HepG2 (cell line): Measurements from ENCODE around the gene MRPS14. TPM values are rescaled to one million over a fixed set of nuclear protein-coding genes. Genes with fewer than 3 reads are reported as not detected.

Experiments
- ARNT2 ChIP-seq: sonication (generic); formaldehyde crosslinking; IDR thresholded peaks from 2 replicates; pipeline ENCODE4 v1.8.0; 2022; ENCODE audit warnings: mild to moderate bottlenecking, low read depth, missing genetic modification reagents, moderate library complexity
- BCL6 ChIP-seq: IDR thresholded peaks from 2 replicates; pipeline ENCODE4 v1.6.1; 2016; ENCODE audit warnings: missing genetic modification reagents, missing compliant biosample characterization
- DPF2 ChIP-seq: sonication (generic); formaldehyde crosslinking; IDR thresholded peaks from 2 replicates; pipeline ENCODE4 v1.4.0; 2020; ENCODE audit warnings: mild to moderate bottlenecking, low read depth, missing genetic modification reagents, borderline replicate concordance
- LCORL ChIP-seq, 2 experiments: fragments of 450-650 bp in 1 of 2; sonication (generic) in 1 of 2; formaldehyde crosslinking in 1 of 2; IDR thresholded peaks; 2 replicates each; pipeline versions ENCODE4 v1.5.0 to v1.6.1; 2017 to 2020; ENCODE audit warnings: antibody characterized with exemption in 1 of 2, missing genetic modification reagents in 1 of 2
- MEIS2 ChIP-seq: sonication (generic); formaldehyde crosslinking; IDR thresholded peaks from 2 replicates; pipeline ENCODE4 v1.9.0; 2021; ENCODE audit warnings: mild to moderate bottlenecking, missing genetic modification reagents
- SALL2 ChIP-seq: sonication (generic); formaldehyde crosslinking; IDR thresholded peaks from 2 replicates; pipeline ENCODE4 v1.8.1; 2023; ENCODE audit warnings: mild to moderate bottlenecking, missing genetic modification reagents, inconsistent platforms
- SRSF4 ChIP-seq: fragments of 200-400 bp; formaldehyde crosslinking; IDR thresholded peaks from one replicate; pipeline ENCODE4 v1.6.1; 2018; ENCODE audit warnings: mild to moderate bottlenecking, low read depth, low read length, moderate library complexity; ENCODE audit not compliant: poor library complexity, severe bottlenecking
- YEATS4 ChIP-seq: sonication (generic); formaldehyde crosslinking; IDR thresholded peaks from 2 replicates; pipeline ENCODE4 v1.4.0; 2020; ENCODE audit warnings: missing genetic modification reagents, borderline replicate concordance
- ZBTB7A ChIP-seq: sonication (generic); formaldehyde crosslinking; IDR thresholded peaks from 2 replicates; pipeline ENCODE4 v1.8.0; 2022; ENCODE audit warnings: mild to moderate bottlenecking, missing genetic modification reagents
- ZNF234 ChIP-seq: sonication (generic); formaldehyde crosslinking; conservative IDR thresholded peaks from 2 replicates; pipeline ENCODE4 v1.5.1; 2020; ENCODE audit warnings: mild to moderate bottlenecking, missing genetic modification reagents
- ZNF317 ChIP-seq: sonication (generic); formaldehyde crosslinking; IDR thresholded peaks from 2 replicates; pipeline ENCODE4 v1.5.0; 2020; ENCODE audit warnings: mild to moderate bottlenecking, missing genetic modification reagents
- ZNF350 ChIP-seq: sonication (generic); formaldehyde crosslinking; IDR thresholded peaks from 2 replicates; pipeline ENCODE4 v1.4.0; 2020; ENCODE audit warnings: mild to moderate bottlenecking, low read depth, missing genetic modification reagents, borderline replicate concordance
- ZNF558 ChIP-seq: sonication (generic); formaldehyde crosslinking; IDR thresholded peaks from 2 replicates; pipeline ENCODE4 v1.9.0; 2022; ENCODE audit warnings: mild to moderate bottlenecking, missing genetic modification reagents, borderline replicate concordance
- ZNF709 ChIP-seq: sonication (generic); formaldehyde crosslinking; IDR thresholded peaks from 2 replicates; pipeline ENCODE4 v1.5.0; 2020; ENCODE audit warnings: mild to moderate bottlenecking, missing genetic modification reagents
- ZNF777 ChIP-seq: sonication (generic); formaldehyde crosslinking; IDR thresholded peaks from 2 replicates; pipeline ENCODE4 v1.4.0; 2020; ENCODE audit warnings: missing genetic modification reagents
- ZSCAN25 ChIP-seq: sonication (generic); formaldehyde crosslinking; IDR thresholded peaks from 2 replicates; pipeline ENCODE4 v1.8.0; 2022; ENCODE audit warnings: mild to moderate bottlenecking, missing genetic modification reagents
- polyA plus RNA-seq, 8 experiments: library from polyadenylated mRNA; depleted of rRNA in 3 of 8; stranded (reverse) in 7 of 8; unstranded in 1 of 8; fragments of >200 nt; fragmentation: Illumina TruSeq in 4 of 8; extraction: Trizol in 4 of 8; gene quantifications; 2 replicates each; pipeline versions ENCODE4 v1.2.1 to v1.2.3, GENCODE V29; 2011 to 2016; ENCODE audit warnings: low read depth in 4 of 8, missing spikeins in 1 of 8, mixed read lengths in 1 of 8; ENCODE audit not compliant: insufficient read depth in 1 of 8
- total RNA-seq, 5 experiments: library from RNA; depleted of rRNA; stranded (reverse); fragments of >200 nt; fragmentation: Illumina TruSeq; extraction: Trizol; gene quantifications; 2 replicates each; pipeline ENCODE4 v1.2.3, GENCODE V29; 2016; ENCODE audit warnings: low read depth in 1 of 5
- TF ChIP-seq, protein P1 (sequence below): sonication (generic); formaldehyde crosslinking; IDR thresholded peaks from 2 replicates; pipeline ENCODE4 v1.4.0; 2020; ENCODE audit warnings: mild to moderate bottlenecking, missing genetic modification reagents
- TF ChIP-seq, protein P2 (sequence below): sonication (generic); formaldehyde crosslinking; IDR thresholded peaks from 2 replicates; pipeline ENCODE4 v1.8.1; 2023; ENCODE audit warnings: missing genetic modification reagents, mild to moderate bottlenecking, borderline replicate concordance
- TF ChIP-seq, protein P3 (sequence below): sonication (generic); formaldehyde crosslinking; IDR thresholded peaks from 2 replicates; pipeline ENCODE4 v1.8.0; 2022; ENCODE audit warnings: missing genetic modification reagents, mild to moderate bottlenecking, inconsistent platforms, borderline replicate concordance
- TF ChIP-seq, protein P4 (sequence below): sonication (generic); formaldehyde crosslinking; IDR thresholded peaks from 2 replicates; pipeline ENCODE4 v1.5.0; 2020; ENCODE audit warnings: missing genetic modification reagents
- TF ChIP-seq, protein P5 (sequence below): sonication (generic); formaldehyde crosslinking; IDR thresholded peaks from 2 replicates; pipeline ENCODE4 v1.5.0; 2020; ENCODE audit warnings: missing genetic modification reagents

MRPS14 gene
- total and polyA plus RNA-seq, 2 of the 13 experiments (the other 11 are each of a cell fraction or from before 2014, with no cell fraction given), result 36.6 to 43.2 TPM

DNA sequence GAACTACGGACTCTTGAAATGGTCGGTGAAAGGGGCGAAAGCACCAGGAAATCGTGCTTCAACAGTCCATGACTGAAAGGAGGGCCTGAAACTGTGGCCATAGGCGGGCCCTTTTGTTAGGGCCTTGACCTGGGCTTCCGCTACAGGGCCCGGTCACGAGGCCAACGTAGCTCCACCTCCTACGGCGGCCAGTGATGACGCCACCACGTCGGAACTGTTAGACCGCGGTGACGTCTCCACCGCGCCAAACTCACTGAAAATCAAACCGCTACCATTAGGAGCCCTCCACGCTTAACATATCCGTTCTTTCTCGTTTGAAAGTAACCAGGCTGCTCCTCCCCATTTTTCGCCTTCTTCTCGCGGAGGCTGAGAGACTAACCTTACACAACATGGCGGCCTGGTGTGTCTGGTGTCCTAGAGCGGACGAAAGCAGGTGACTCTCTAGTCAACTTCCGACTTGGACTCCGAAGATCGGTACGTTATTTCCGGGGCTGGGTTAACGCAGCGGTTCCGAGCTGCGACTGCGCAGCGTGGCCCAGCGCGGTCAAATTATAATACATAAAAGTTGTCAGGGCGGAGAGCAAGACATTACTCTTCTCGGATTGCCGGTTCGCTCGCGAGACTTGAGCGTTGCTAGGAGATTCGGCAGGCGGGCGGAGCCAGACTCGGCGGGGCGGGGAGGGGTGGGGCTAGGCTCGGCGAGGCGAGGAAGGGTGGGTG is 23.8 kb downstream of the MRPS14 start (continued):
- TF ChIP-seq, protein P1, sequence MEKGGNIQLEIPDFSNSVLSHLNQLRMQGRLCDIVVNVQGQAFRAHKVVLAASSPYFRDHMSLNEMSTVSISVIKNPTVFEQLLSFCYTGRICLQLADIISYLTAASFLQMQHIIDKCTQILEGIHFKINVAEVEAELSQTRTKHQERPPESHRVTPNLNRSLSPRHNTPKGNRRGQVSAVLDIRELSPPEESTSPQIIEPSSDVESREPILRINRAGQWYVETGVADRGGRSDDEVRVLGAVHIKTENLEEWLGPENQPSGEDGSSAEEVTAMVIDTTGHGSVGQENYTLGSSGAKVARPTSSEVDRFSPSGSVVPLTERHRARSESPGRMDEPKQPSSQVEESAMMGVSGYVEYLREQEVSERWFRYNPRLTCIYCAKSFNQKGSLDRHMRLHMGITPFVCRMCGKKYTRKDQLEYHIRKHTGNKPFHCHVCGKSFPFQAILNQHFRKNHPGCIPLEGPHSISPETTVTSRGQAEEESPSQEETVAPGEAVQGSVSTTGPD (CRISPR knock-in tag), result no peak
- TF ChIP-seq LCORL (IDR thresholded peaks at IDR 0.05) (no peak), LCORL (CRISPR knock-in tag; IDR thresholded peaks at IDR 0.05) (0 out of 2 replicates have a peak, but pooled peaks have one; percentile 12), ZNF350 (CRISPR knock-in tag) (peak; percentile 80; the same call in 1 of the 2 replicates), DPF2 (CRISPR knock-in tag) (no peak), ZNF777 (CRISPR knock-in tag) (peak; percentile 12; the same call in 1 of the 2 replicates), YEATS4 (peak; percentile 76; the same call in 1 of the 2 replicates), ARNT2 (no peak; the same call in 1 of the 2 replicates), SALL2 (CRISPR knock-in tag) (peak; percentile 80), ZNF558 (CRISPR knock-in tag) (peak; percentile 9; the same call in 1 of the 2 replicates), ZNF709 (CRISPR knock-in tag) (no peak), ZNF317 (CRISPR knock-in tag) (peak; percentile 87), ZBTB7A (no peak), MEIS2 (no peak; the same call in 1 of the 2 replicates), SRSF4 (no peak), BCL6 (CRISPR knock-in tag) (peak; percentile 32; the same call in 1 of the 2 replicates), ZNF234 (no peak), ZSCAN25 (CRISPR knock-in tag) (peak; percentile 47; the same call in 1 of the 2 replicates)
- TF ChIP-seq, protein P2, sequence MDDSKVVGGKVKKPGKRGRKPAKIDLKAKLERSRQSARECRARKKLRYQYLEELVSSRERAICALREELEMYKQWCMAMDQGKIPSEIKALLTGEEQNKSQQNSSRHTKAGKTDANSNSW (CRISPR knock-in tag), result no peak
- TF ChIP-seq, protein P3, sequence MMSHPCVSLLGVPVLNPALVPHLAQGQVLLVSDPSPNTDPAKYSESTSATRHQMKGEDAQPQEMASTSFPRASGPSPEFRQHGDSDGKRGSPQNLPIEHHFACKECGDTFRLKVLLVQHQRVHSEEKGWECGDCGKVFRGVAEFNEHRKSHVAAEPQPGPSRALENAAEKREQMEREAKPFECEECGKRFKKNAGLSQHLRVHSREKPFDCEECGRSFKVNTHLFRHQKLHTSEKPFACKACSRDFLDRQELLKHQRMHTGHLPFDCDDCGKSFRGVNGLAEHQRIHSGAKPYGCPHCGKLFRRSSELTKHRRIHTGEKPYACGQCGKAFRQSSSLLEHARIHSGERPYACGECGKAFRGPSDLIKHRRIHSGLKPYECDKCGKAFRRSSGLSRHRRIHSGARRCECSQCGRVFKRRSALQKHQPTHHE (CRISPR knock-in tag), result no peak; the same call in 1 of the 2 replicates
- TF ChIP-seq, protein P4, sequence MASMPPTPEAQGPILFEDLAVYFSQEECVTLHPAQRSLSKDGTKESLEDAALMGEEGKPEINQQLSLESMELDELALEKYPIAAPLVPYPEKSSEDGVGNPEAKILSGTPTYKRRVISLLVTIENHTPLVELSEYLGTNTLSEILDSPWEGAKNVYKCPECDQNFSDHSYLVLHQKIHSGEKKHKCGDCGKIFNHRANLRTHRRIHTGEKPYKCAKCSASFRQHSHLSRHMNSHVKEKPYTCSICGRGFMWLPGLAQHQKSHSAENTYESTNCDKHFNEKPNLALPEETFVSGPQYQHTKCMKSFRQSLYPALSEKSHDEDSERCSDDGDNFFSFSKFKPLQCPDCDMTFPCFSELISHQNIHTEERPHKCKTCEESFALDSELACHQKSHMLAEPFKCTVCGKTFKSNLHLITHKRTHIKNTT (CRISPR knock-in tag), result no peak
- TF ChIP-seq, protein P5, sequence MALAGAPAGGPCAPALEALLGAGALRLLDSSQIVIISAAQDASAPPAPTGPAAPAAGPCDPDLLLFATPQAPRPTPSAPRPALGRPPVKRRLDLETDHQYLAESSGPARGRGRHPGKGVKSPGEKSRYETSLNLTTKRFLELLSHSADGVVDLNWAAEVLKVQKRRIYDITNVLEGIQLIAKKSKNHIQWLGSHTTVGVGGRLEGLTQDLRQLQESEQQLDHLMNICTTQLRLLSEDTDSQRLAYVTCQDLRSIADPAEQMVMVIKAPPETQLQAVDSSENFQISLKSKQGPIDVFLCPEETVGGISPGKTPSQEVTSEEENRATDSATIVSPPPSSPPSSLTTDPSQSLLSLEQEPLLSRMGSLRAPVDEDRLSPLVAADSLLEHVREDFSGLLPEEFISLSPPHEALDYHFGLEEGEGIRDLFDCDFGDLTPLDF (CRISPR knock-in tag), result no peak; the same call in 1 of the 2 replicates
